GM18951 (cell line): ENCODE results near the gene FOXA3.
A peak's percentile ranks its signal among the peaks of the same experiment; 100 is the strongest.

Source experiments
- POLR2A ChIP-seq: IDR thresholded peaks from 4 replicates; pipeline ENCODE4 v1.6.1; 2011; ENCODE audit warnings: mild to moderate bottlenecking; ENCODE audit not compliant: insufficient read length, insufficient read depth; ENCODE audit errors: extremely low read depth
- in situ Hi-C: fragments of 300-500 bp; cut with MboI; formaldehyde crosslinking; loops from one replicate; pipeline ENCODE4 v1.12.0; 2022; ENCODE audit warnings: low sequenced_read_pairs, mixed read lengths, inconsistent platforms; ENCODE audit not compliant: unreplicated experiment

The FOXA3 gene

GRCh38 chr19:45863840-45864628 lies at the start of gene FOXA3:
TSS of gene FOXA3 (plus strand) at chr19:45864326. CDS start at chr19:45864457, 131 bp downstream.
- TF ChIP-seq POLR2A = peak; percentile 65
- in situ Hi-C loops = no loop called here

GRCh38 chr19:45814851-45815480 lies 49.2 kb upstream of the FOXA3 start, which contains the start of gene RSPH6A:
TSS of gene RSPH6A (minus strand) at chr19:45815308. CDS start at chr19:45815176, 132 bp downstream.
- in situ Hi-C loops = no loop called here
- no peak for TF ChIP-seq POLR2A

GRCh38 chr19:45815481-45816216 lies 48.5 kb upstream of the FOXA3 start:
- in situ Hi-C loops = no loop called here
- no peak for TF ChIP-seq POLR2A

GRCh38 chr19:45816236-45817009 lies 47.7 kb upstream of the FOXA3 start:
- peak; percentile 8 for TF ChIP-seq POLR2A
- in situ Hi-C loops = no loop called here

GRCh38 chr19:45817010-45817724 lies 47.0 kb upstream of the FOXA3 start:
- in situ Hi-C loops = no loop called here
- no peak for TF ChIP-seq POLR2A

- in situ Hi-C loops = no loop called here
- no peak for TF ChIP-seq POLR2A
Observed at GRCh38 chr19:45817725-45818301, 46.3 kb upstream of the FOXA3 start.

GRCh38 chr19:45819769-45820168 lies 44.4 kb upstream of the FOXA3 start:
- in situ Hi-C loops = no loop called here
- TF ChIP-seq POLR2A = no peak

- no peak for TF ChIP-seq POLR2A
- in situ Hi-C loops = no loop called here
Observed at GRCh38 chr19:45820413-45821102, 43.6 kb upstream of the FOXA3 start.

GRCh38 chr19:45821103-45821521 lies 43.0 kb upstream of the FOXA3 start:
- TF ChIP-seq POLR2A = no peak

GRCh38 chr19:45821570-45821969 lies 42.6 kb upstream of the FOXA3 start:
- in situ Hi-C loops = no loop called here
- TF ChIP-seq POLR2A = no peak

More at GRCh38 chr19:45821103-45821521, 43.0 kb upstream of the FOXA3 start:
- in situ Hi-C loops = no loop called here

- no peak for TF ChIP-seq POLR2A
- in situ Hi-C loops = no loop called here
Observed at GRCh38 chr19:45822716-45823115, 41.4 kb upstream of the FOXA3 start.
